ENCODE data around the gene GCNT2. TPM values are rescaled to one million over a fixed set of nuclear protein-coding genes. Genes with fewer than 3 reads are reported as not detected.
"Not testable (repeated sequence)": the region's sequence is repeated elsewhere in the genome, so short reads cannot be mapped to it uniquely, and the experiment has no call there.

Gene GCNT2
- total RNA-seq, 1 donor = under 0.01 TPM

- no peak overlapping the region for H3K4me3 ChIP-seq (ENCODE audit: low read depth, low read length)
- TF ChIP-seq CTCF (IDR thresholded peaks at IDR 0.05; ENCODE audit: insufficient read depth, low read depth, low read length) = no peak
- DNase-seq (ENCODE audit: low read depth) = no peak
Observed at GRCh38 chr6:10579803-10580202, 58.7 kb downstream of the GCNT2 start.

GRCh38 chr6:10580570-10580969 is 59.4 kb downstream of the GCNT2 start:
- TF ChIP-seq CTCF (IDR thresholded peaks at IDR 0.05; ENCODE audit: insufficient read depth, low read depth, low read length) = no peak
- no peak for DNase-seq (ENCODE audit: low read depth)
- no peak overlapping the region for H3K4me3 ChIP-seq (ENCODE audit: low read depth, low read length)

- H3K4me3 ChIP-seq (ENCODE audit: low read depth, low read length); DNase-seq (ENCODE audit: low read depth): not testable (repeated sequence)
Observed at GRCh38 chr6:10581402-10581801, 60.3 kb downstream of the GCNT2 start.

GRCh38 chr6:10582774-10583508 is 61.8 kb downstream of the GCNT2 start:
- H3K4me3 ChIP-seq (ENCODE audit: low read depth, low read length) = no peak overlapping the region
- no peak for TF ChIP-seq CTCF (IDR thresholded peaks at IDR 0.05; ENCODE audit: insufficient read depth, low read depth, low read length)
- no peak for DNase-seq (ENCODE audit: low read depth)

GRCh38 chr6:10583509-10583901 is 62.4 kb downstream of the GCNT2 start:
- TF ChIP-seq CTCF (IDR thresholded peaks at IDR 0.05; ENCODE audit: insufficient read depth, low read depth, low read length) = no peak
- no peak for DNase-seq (ENCODE audit: low read depth)
- H3K4me3 ChIP-seq (ENCODE audit: low read depth, low read length) = no peak overlapping the region

- DNase-seq (ENCODE audit: low read depth) = no peak
- no peak overlapping the region for H3K4me3 ChIP-seq (ENCODE audit: low read depth, low read length)
- no peak for TF ChIP-seq CTCF (IDR thresholded peaks at IDR 0.05; ENCODE audit: insufficient read depth, low read depth, low read length)
Observed at GRCh38 chr6:10584607-10585006, 63.5 kb downstream of the GCNT2 start.

- DNase-seq (ENCODE audit: low read depth) = no peak
- no peak for TF ChIP-seq CTCF (IDR thresholded peaks at IDR 0.05; ENCODE audit: insufficient read depth, low read depth, low read length)
Observed at GRCh38 chr6:10585209-10585845, 64.2 kb downstream of the GCNT2 start.

More at GRCh38 chr6:10585209-10585845, 64.2 kb downstream of the GCNT2 start:
- H3K4me3 ChIP-seq (ENCODE audit: low read depth, low read length) = no peak overlapping the region
